ENCODE data around the gene LRRC52.

Gene LRRC52

DNA sequence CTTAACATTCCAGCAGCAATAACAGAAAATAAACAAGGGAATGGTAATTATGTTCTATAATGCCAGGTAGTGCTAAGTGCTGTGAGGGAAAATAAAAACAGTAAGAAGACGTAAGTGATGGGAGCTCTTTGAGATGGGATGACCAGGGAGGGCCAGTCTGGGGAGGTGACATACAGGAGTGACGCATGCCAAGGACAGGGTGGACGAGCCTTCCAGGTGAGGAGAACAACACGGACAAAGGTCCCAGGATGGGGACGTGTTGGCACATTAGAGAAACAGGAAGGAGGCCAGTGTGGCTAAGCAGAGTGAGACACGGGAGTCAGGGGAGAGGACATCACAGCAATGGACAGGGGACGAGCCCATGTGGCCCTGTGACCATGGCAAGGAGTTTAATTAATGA, 11.7 kb upstream of the LRRC52 start:
- H3K27me3 ChIP-seq (replicated peaks; ENCODE audit: control insufficient read depth, insufficient read depth, low read length), result no peaks in the 10 kb centered on the region; the same call in 1 of the 2 replicates
- H3K36me3 ChIP-seq (ENCODE audit: control insufficient read depth, insufficient read depth, low read length), result no peaks in the 10 kb centered on the region
- H3K4me3 ChIP-seq (replicated peaks; ENCODE audit: low read depth, low read length), result no peak overlapping the region
- DNase-seq (ENCODE audit: extremely low read depth, insufficient read length), result no peak
- TF ChIP-seq, protein P1, sequence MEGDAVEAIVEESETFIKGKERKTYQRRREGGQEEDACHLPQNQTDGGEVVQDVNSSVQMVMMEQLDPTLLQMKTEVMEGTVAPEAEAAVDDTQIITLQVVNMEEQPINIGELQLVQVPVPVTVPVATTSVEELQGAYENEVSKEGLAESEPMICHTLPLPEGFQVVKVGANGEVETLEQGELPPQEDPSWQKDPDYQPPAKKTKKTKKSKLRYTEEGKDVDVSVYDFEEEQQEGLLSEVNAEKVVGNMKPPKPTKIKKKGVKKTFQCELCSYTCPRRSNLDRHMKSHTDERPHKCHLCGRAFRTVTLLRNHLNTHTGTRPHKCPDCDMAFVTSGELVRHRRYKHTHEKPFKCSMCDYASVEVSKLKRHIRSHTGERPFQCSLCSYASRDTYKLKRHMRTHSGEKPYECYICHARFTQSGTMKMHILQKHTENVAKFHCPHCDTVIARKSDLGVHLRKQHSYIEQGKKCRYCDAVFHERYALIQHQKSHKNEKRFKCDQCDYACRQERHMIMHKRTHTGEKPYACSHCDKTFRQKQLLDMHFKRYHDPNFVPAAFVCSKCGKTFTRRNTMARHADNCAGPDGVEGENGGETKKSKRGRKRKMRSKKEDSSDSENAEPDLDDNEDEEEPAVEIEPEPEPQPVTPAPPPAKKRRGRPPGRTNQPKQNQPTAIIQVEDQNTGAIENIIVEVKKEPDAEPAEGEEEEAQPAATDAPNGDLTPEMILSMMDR (IDR thresholded peaks at IDR 0.05; ENCODE audit: insufficient read depth, low read length, poor library complexity, severe bottlenecking), result no peak

DNA sequence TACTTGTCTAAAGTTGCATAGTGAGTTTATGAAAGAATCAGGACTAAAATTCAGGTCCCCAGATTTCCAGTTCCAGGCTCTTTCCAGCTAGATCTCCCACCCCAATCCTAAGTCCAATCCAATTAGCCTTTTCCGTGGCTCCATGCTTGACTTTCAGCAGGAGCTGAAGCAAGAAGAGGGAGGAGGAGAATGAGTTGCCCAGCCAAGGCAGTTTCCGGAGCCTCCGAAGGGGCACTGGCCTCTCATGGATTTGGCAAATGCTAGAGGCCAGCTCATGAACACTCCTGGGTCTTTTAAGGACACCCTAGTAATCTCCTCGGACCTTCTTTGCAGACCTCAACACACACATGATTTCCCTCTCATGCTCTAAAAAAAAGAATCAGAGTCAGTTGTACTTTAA, 10.5 kb upstream of the LRRC52 start:
- Histone ChIP-seq H3K4me3 (replicated peaks; ENCODE audit: low read depth, low read length) (no peak overlapping the region), H3K27me3 (replicated peaks; ENCODE audit: control insufficient read depth, insufficient read depth, low read length) (no peaks in the 10 kb centered on the region; the same call in none of the 2 replicates), H3K36me3 (ENCODE audit: control insufficient read depth, insufficient read depth, low read length) (no peaks in the 10 kb centered on the region)
- TF ChIP-seq, protein P1 (IDR thresholded peaks at IDR 0.05; ENCODE audit: insufficient read depth, low read length, poor library complexity, severe bottlenecking), result no peak
- no peak for DNase-seq (ENCODE audit: extremely low read depth, insufficient read length)

DNA sequence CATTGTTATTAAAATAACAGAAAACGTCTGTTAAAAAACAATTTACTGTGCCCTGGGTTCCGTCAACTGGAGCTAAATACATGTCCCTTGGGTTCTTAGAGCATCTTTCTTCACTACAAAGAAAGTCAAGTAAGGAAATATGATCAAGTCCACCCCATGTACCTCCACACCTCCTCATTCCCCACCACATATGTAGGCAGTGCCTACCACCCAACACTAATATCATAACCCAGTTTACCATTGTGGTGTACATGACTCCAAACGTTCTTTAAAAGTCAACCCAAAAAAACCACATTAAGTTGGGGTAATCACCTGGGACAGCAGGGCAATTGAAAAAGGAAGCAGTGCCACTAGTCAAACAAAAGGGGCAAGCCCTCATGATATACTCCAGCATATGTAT, 7.8 kb upstream of the LRRC52 start:
- DNase-seq (ENCODE audit: extremely low read depth, insufficient read length), result no peak
- TF ChIP-seq, protein P1 (IDR thresholded peaks at IDR 0.05; ENCODE audit: insufficient read depth, low read length, poor library complexity, severe bottlenecking), result no peak
- no peak overlapping the region for H3K4me3 ChIP-seq (replicated peaks; ENCODE audit: low read depth, low read length)
- no peaks in the 10 kb centered on the region; the same call in 1 of the 2 replicates for H3K27me3 ChIP-seq (replicated peaks; ENCODE audit: control insufficient read depth, insufficient read depth, low read length)
- H3K36me3 ChIP-seq (ENCODE audit: control insufficient read depth, insufficient read depth, low read length), result no peaks in the 10 kb centered on the region

DNA sequence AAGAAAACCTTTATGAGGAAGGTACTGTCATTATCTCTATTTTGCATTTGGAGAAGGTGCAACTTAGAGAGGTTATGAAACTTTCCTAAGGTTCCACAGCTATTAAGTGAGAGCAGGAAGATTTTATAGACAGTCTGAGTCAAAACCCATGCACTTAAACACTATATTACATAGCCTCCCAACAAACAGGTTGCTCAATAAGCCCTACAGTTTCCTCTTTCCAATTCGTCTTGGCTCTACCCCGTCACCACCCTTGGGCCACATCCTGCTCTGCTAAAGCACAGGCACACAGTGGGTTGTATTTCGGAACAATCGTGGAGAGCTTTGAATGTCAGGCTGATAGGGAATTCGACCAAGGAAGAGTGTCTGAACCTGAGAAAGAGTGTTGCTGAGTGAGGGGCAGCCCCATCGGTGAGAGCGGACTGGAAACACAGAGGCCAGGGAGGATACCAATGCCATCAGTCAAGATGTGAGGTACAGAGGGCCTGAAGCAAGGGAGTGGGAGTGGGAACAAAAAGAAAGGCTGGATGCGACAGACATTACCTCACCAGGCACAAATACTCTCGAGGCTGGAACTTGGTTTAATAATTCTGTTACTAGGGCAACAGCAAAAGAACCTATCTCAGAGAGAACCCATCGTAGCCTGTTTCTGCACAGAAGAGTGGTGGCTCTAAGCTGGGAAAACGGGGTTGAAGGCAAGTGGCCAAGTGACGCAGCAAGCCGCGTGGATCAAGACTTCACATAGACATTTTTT, 6.3 kb upstream of the LRRC52 start:
- TF ChIP-seq, protein P1 (IDR thresholded peaks at IDR 0.05; ENCODE audit: insufficient read depth, low read length, poor library complexity, severe bottlenecking), result no peak
- H3K27me3 ChIP-seq (replicated peaks; ENCODE audit: control insufficient read depth, insufficient read depth, low read length), result no peaks in the 10 kb centered on the region; the same call in 1 of the 2 replicates

DNA sequence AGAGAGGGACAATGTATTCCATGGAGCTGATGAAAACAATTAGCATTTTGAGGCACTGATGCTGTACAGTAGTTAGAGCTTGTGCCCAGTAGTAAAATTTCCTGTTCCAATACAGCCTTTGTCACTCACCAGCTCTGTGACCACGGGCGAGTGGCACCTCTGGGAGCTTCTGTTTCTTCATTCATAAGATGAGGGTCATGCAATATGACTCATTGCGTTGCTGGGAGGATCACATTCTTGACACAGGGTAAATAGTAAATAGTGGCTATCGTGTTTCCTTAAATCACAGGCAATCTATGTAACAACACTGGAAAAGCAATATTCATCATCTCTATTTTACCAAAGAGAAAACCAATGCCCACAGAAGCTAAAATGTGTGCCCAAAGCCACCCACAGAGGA, 4.5 kb upstream of the LRRC52 start:
- Histone ChIP-seq H3K27me3 (replicated peaks; ENCODE audit: control insufficient read depth, insufficient read depth, low read length) (no peaks in the 10 kb centered on the region; the same call in none of the 2 replicates), H3K36me3 (ENCODE audit: control insufficient read depth, insufficient read depth, low read length) (no peaks in the 10 kb centered on the region), H3K4me3 (replicated peaks; ENCODE audit: low read depth, low read length) (no peak overlapping the region)
- TF ChIP-seq, protein P1 (IDR thresholded peaks at IDR 0.05; ENCODE audit: insufficient read depth, low read length, poor library complexity, severe bottlenecking), result no peak
- DNase-seq (ENCODE audit: extremely low read depth, insufficient read length), result no peak

More for the DNA sequence above, 6.3 kb upstream of the LRRC52 start:
- DNase-seq (ENCODE audit: extremely low read depth, insufficient read length), result no peak
- Histone ChIP-seq H3K36me3 (ENCODE audit: control insufficient read depth, insufficient read depth, low read length) (no peaks in the 10 kb centered on the region), H3K4me3 (replicated peaks; ENCODE audit: low read depth, low read length) (no peak overlapping the region)
